K562 (cell line): ENCODE data around the gene FMN2. TPM values are rescaled to one million over a fixed set of nuclear protein-coding genes. Genes with fewer than 3 reads are reported as not detected.
"Not testable (repeated sequence)": the region's sequence is repeated elsewhere in the genome, so short reads cannot be mapped to it uniquely, and the experiment has no call there.

Experiments used
- ATAC-seq: fragments of 200-7000 bp; cut with Tn5 transposase; 3 replicates; pipeline ENCODE4 v1.9.1; 2020; ENCODE audit warnings: moderate library complexity
- BruUV-seq: library from RNA; stranded (reverse); fragments of 400-500 nt; replicated peaks from 2 replicates; lab custom pipeline; 2021; lab: Mats Ljungman, UMichigan
- CTCF ChIA-PET: fragments of 300-600 bp; formaldehyde crosslinking; extraction: SDS; loops from one replicate; lab custom pipeline; 2021; ENCODE audit warnings: low intra/inter-chr PET ratio; lab: Yijun Ruan, JAX
- POLR2A ChIA-PET: fragments of 300-600, 350-650 bp; sonication (Branson Sonifier 250); formaldehyde crosslinking; extraction: SDS; loops from one replicate; lab custom pipeline; 2021; ENCODE audit warnings: antibody characterized with exemption, inconsistent platforms; lab: Yijun Ruan, JAX
- DNase-seq, 4 experiments: peaks; one replicate each; pipeline versions ENCODE4 v3.0.0 to v3.0.0-alpha.2; 2011 to 2018; ENCODE audit warnings: low spot score in 3 of 4, mixed read lengths in 3 of 4; ENCODE audit errors: extremely low read depth in 1 of 4
- FAIRE-seq: peaks from 2 replicates; lab custom pipeline; 2011; peaks lifted over from hg19 to GRCh38; lab: Jason Lieb, UNC
- H2AFZ ChIP-seq: 2 replicates; pipeline ENCODE4 v1.6.0; 2011; ENCODE audit warnings: low read depth, low read length, control low read depth, inconsistent platforms
- H3K27ac ChIP-seq: fragments of 200-600 bp; 3 replicates; pipeline ENCODE4 v1.8.0; 2011; ENCODE audit warnings: low read depth, mild to moderate bottlenecking, control low read depth, inconsistent platforms, low read length, moderate library complexity, mixed read lengths; ENCODE audit errors: extremely low read depth
- H3K27me3 ChIP-seq, 2 experiments: fragments of 300-600 bp in 1 of 2; 2 replicates in 1 of 2; 3 replicates in 1 of 2; pipeline versions ENCODE4 v1.6.0 to v1.8.0; 2011; ENCODE audit warnings: inconsistent platforms in 2 of 2, low read length in 2 of 2, mild to moderate bottlenecking in 1 of 2, mixed read lengths in 1 of 2, moderate library complexity in 1 of 2; ENCODE audit not compliant: control insufficient read depth in 2 of 2, insufficient read depth in 2 of 2
- H3K36me3 ChIP-seq: fragments of 300-600 bp; 3 replicates; pipeline ENCODE4 v1.8.0; 2011; ENCODE audit warnings: mild to moderate bottlenecking, low read length, inconsistent platforms; ENCODE audit not compliant: control insufficient read depth, insufficient read depth
- H3K4me1 ChIP-seq, 2 experiments: fragments of 200-600 bp in 1 of 2; replicated peaks in 1 of 2; 2 replicates in 1 of 2; 3 replicates in 1 of 2; pipeline versions ENCODE4 v1.5.1 to v1.8.0; 2011; ENCODE audit warnings: inconsistent platforms in 2 of 2, low read length in 2 of 2, mild to moderate bottlenecking in 1 of 2, mixed read lengths in 1 of 2, moderate library complexity in 1 of 2; ENCODE audit not compliant: control insufficient read depth in 2 of 2, insufficient read depth in 2 of 2
- H3K4me2 ChIP-seq: 2 replicates; pipeline ENCODE4 v1.6.1; 2011; ENCODE audit warnings: low read length, control low read depth, inconsistent platforms, mixed read lengths; ENCODE audit not compliant: insufficient read depth
- H3K4me3 ChIP-seq: fragments of 200-600 bp; sonication (generic), shearing (Covaris generic); 2 replicates; pipeline ENCODE4 v1.5.1; 2016; ENCODE audit warnings: control low read depth, inconsistent platforms
- H3K79me2 ChIP-seq: fragments of 200-600 bp; 3 replicates; pipeline ENCODE4 v1.8.0; 2011; ENCODE audit warnings: low read length, inconsistent platforms; ENCODE audit not compliant: control insufficient read depth, insufficient read depth
- H3K9ac ChIP-seq, 2 experiments: 2 replicates each; pipeline versions ENCODE4 v1.6.0 to v1.6.1; 2011; ENCODE audit warnings: low read depth in 2 of 2, low read length in 2 of 2, control low read depth in 1 of 2, inconsistent platforms in 1 of 2, mild to moderate bottlenecking in 1 of 2, mixed read lengths in 1 of 2; ENCODE audit not compliant: insufficient read depth in 1 of 2
- H3K9me1 ChIP-seq: one replicate; pipeline ENCODE4 v1.6.0; 2011; ENCODE audit warnings: inconsistent platforms, mild to moderate bottlenecking, low read length, moderate library complexity; ENCODE audit not compliant: control insufficient read depth, insufficient read depth
- H3K9me3 ChIP-seq: replicated peaks from 2 replicates; pipeline ENCODE4 v1.5.1; 2011; ENCODE audit warnings: low read depth, low read length, inconsistent platforms; ENCODE audit not compliant: control insufficient read depth, insufficient read depth
- H4K20me1 ChIP-seq: replicated peaks from 2 replicates; pipeline ENCODE4 v1.6.1; 2011; ENCODE audit warnings: low read length, inconsistent platforms, mixed read lengths; ENCODE audit not compliant: control insufficient read depth, insufficient read depth
- ZNF263 ChIP-seq: sonication (generic); formaldehyde crosslinking; IDR thresholded peaks from 2 replicates; pipeline ENCODE4 v1.8.0; 2022; ENCODE audit warnings: mild to moderate bottlenecking, missing genetic modification reagents, borderline replicate concordance
- WGBS: fragments of 100-300 bp; shearing (Covaris generic); methylation state at CpG from one replicate; pipeline ENCODE4 v1.1.6; 2016; ENCODE audit warnings: low coverage, mixed read lengths; ENCODE audit not compliant: insufficient coverage; ENCODE audit errors: missing lambda C conversion rate; 5-methylcytosine and 5-hydroxymethylcytosine counted together
- in situ Hi-C: fragments of 300-500 bp; cut with MboI; formaldehyde crosslinking; loops from 4 replicates; pipeline ENCODE4 v1.15.0; 2018; ENCODE audit warnings: inconsistent platforms, mixed read lengths
- intact Hi-C: fragments of 100-400 bp; cut with micrococcal nuclease; formaldehyde crosslinking; loops from 2 replicates; pipeline ENCODE4 v1.14.2; 2022
- polyA plus RNA-seq, 8 experiments: library from polyadenylated mRNA; depleted of rRNA in 4 of 8; stranded (reverse) in 5 of 8; unstranded in 3 of 8; fragments of >200 nt; fragmentation: Nextera tagmentation in 2 of 8; fragmentation: Illumina TruSeq in 1 of 8; extraction: Ambion mirVana in 2 of 8; extraction: Trizol in 1 of 8; gene quantifications; 2 replicates each; pipeline versions ENCODE4 v1.2.1 to v1.2.3, GENCODE V29; 2011 to 2014; ENCODE audit warnings: inconsistent platforms in 1 of 8, missing spikeins in 1 of 8
- total RNA-seq, 7 experiments: library from RNA; depleted of rRNA in 6 of 7; stranded (reverse); fragments of >200 nt in 6 of 7; fragmentation: Illumina TruSeq in 2 of 7; extraction: Trizol in 2 of 7; gene quantifications; 2 replicates each; pipeline versions ENCODE4 v1.2.1 to v1.2.3, GENCODE V29; 2011 to 2021; ENCODE audit warnings: low replicate concordance in 1 of 7

FMN2 gene
- total and polyA plus RNA-seq, 9 of the 15 experiments (the other 6 are each of a cell fraction or from before 2014, with no cell fraction given), result 0.15 to 0.45 (median 0.16) TPM; not detected in 3

- CTCF ChIA-PET, result no interaction called here
- no peak for TF ChIP-seq ZNF263 (CRISPR knock-in tag)
- in situ Hi-C loops, result no loop called here
- no peak overlapping the region for H3K4me3 ChIP-seq
- no peaks in the 10 kb centered on the region for H3K27me3 ChIP-seq
- no peaks in the 10 kb centered on the region for H3K9me1 ChIP-seq
- no TSS peak for BruUV-seq
- no peaks in the 10 kb centered on the region for H4K20me1 ChIP-seq
- H3K9ac ChIP-seq, result no peak overlapping the region
- H3K27ac ChIP-seq, result no peak overlapping the region
- ATAC-seq (no peak), FAIRE-seq (no peak), DNase-seq (no peak)
- H3K9me3 ChIP-seq, result no peaks in the 10 kb centered on the region
- H3K4me1 ChIP-seq, result no peaks in the 10 kb centered on the region
- H3K4me2 ChIP-seq, result no peak overlapping the region
- intact Hi-C loops, result no loop called here
- no peaks in the 10 kb centered on the region for H3K36me3 ChIP-seq
- POLR2A ChIA-PET, result no interaction called here
- H3K79me2 ChIP-seq, result no peaks in the 10 kb centered on the region
- 0% methylated on average over 3 of the region's 3 CpGs for WGBS
- no peak overlapping the region for H2AFZ ChIP-seq
Observed at GRCh38 chr1:240258910-240259309, 167.2 kb downstream of the FMN2 start.

GRCh38 chr1:240264494-240264893, 172.8 kb downstream of the FMN2 start:
- H3K27me3 ChIP-seq, FAIRE-seq, in situ Hi-C loops, H3K27ac ChIP-seq, H3K9me1 ChIP-seq, DNase-seq, H3K79me2 ChIP-seq, H4K20me1 ChIP-seq, H3K4me3 ChIP-seq, POLR2A ChIA-PET, H3K36me3 ChIP-seq, CTCF ChIA-PET, BruUV-seq, H3K9ac ChIP-seq, H3K9me3 ChIP-seq, ATAC-seq, H3K4me2 ChIP-seq, H2AFZ ChIP-seq, H3K4me1 ChIP-seq, intact Hi-C loops: not testable (repeated sequence)
- WGBS, result 0% methylated on average over 2 of the region's 2 CpGs
